ENCODE results near the gene EIF6. TPM values are rescaled to one million over a fixed set of nuclear protein-coding genes. Genes with fewer than 3 reads are reported as not detected.

The EIF6 gene
- total and polyA plus RNA-seq, 3 donors from 2014 or later: 84.3 to 142 (median 90.6) TPM

DNA sequence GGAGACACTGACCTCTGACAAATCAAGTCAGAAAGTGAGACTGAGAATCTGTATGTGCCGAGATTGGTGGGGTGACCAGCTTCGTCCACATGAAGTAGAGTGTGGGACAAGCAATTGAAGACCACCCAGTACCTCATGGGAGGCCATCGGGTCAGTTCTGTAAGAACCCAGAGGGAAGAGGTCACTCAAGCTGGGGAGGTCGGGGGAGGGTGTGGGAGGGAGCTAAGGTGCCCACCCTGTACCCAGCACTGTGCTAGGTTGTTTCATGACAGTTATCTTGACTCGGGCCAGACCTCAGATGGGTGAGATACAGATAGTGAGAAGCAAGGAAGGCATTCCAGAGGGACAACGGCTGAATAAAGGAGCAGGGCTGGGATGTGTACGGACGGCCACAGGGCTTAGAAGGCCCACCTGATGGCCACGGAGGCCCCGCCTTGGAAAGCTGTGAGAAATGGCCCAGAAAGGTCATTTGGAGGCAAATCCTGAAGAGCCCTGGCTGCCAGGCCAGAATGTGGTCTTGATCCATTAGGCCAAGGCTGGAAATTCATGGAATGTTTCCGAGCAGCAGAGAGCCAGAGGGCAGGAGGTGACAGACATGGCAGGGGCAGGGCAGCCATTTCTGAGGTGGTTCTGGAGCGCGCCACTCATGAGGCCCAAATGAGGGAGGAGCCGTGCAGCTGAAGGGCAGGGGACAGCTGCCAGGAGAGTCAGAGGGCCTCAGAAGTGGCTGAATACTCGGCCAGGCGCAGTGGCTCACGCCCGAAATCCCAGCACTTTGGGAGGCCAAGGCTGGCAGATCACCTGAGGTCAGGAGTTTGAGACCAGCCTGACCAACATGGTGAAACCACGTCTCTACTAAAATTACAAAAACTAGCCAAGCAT lies 14.3 kb downstream of the EIF6 start:
- no peaks in the 10 kb centered on the region for H3K36me3 ChIP-seq (ENCODE audit: low read depth, missing control alignments)
- H3K4me1 ChIP-seq: no peaks in the 10 kb centered on the region
- no peaks in the 10 kb centered on the region for H3K27me3 ChIP-seq
- no peak overlapping the region for H3K27ac ChIP-seq
- TF ChIP-seq, protein P1, sequence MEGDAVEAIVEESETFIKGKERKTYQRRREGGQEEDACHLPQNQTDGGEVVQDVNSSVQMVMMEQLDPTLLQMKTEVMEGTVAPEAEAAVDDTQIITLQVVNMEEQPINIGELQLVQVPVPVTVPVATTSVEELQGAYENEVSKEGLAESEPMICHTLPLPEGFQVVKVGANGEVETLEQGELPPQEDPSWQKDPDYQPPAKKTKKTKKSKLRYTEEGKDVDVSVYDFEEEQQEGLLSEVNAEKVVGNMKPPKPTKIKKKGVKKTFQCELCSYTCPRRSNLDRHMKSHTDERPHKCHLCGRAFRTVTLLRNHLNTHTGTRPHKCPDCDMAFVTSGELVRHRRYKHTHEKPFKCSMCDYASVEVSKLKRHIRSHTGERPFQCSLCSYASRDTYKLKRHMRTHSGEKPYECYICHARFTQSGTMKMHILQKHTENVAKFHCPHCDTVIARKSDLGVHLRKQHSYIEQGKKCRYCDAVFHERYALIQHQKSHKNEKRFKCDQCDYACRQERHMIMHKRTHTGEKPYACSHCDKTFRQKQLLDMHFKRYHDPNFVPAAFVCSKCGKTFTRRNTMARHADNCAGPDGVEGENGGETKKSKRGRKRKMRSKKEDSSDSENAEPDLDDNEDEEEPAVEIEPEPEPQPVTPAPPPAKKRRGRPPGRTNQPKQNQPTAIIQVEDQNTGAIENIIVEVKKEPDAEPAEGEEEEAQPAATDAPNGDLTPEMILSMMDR (IDR thresholded peaks at IDR 0.05): no peak
- TF ChIP-seq POLR2A (IDR thresholded peaks at IDR 0.05): no peak
- DNase-seq: no peak
- H3K9me3 ChIP-seq: no peaks in the 10 kb centered on the region
- H3K4me3 ChIP-seq: no peak overlapping the region
- intact Hi-C loops (cut with DNase I; ENCODE audit: low total_unique reads): no loop called here
- 89 to 90% methylated on average over 19 of the region's 19 CpGs for WGBS, 2 donors

- H3K4me3 ChIP-seq: no peak overlapping the region
- intact Hi-C loops (cut with DNase I; ENCODE audit: low total_unique reads): no loop called here
- TF ChIP-seq, protein P1 (IDR thresholded peaks at IDR 0.05): peak; percentile 42 to 66 (median 57)
- TF ChIP-seq POLR2A (IDR thresholded peaks at IDR 0.05): no peak
- H3K27me3 ChIP-seq: no peaks in the 10 kb centered on the region
- 62 to 73% methylated on average over 12 to 14 of the region's 14 CpGs for WGBS, 2 donors
- no peaks in the 10 kb centered on the region for H3K4me1 ChIP-seq
- H3K9me3 ChIP-seq: no peaks in the 10 kb centered on the region
- no peak overlapping the region for H3K27ac ChIP-seq
- H3K36me3 ChIP-seq (ENCODE audit: low read depth, missing control alignments): no peaks in the 10 kb centered on the region
- DNase-seq: peak; percentile 71
Observed at GRCh38 chr20:35269055-35269781, 15.4 kb downstream of the EIF6 start.

DNA sequence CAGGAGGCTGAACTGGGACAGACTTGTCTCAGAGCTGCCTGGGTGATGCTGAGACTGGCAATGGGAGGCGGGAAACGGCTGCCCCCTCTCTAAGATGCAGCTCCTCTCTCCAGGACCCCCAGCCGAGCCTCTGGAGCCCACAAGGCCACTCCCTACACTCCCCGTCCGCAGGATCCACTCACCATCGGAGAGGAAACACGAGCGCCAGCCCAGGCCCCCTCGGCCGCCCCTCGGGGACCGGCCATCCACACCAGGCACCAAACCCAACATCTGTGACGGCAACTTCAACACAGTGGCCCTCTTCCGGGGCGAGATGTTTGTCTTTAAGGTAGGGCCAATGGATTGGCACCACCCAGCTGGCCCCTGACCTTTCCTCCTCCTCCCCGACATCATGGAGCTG lies 17.5 kb downstream of the EIF6 start:
- TF ChIP-seq POLR2A (IDR thresholded peaks at IDR 0.05): no peak
- TF ChIP-seq, protein P1 (IDR thresholded peaks at IDR 0.05): no peak
- H3K27ac ChIP-seq: no peak overlapping the region
- H3K27me3 ChIP-seq: no peaks in the 10 kb centered on the region
- DNase-seq: no peak
- H3K4me3 ChIP-seq: no peak overlapping the region
- H3K9me3 ChIP-seq: no peaks in the 10 kb centered on the region
- intact Hi-C loops (cut with DNase I; ENCODE audit: low total_unique reads): no loop called here
- no peaks in the 10 kb centered on the region for H3K36me3 ChIP-seq (ENCODE audit: low read depth, missing control alignments)
- 73 to 94% methylated on average over 4 to 16 of the region's 16 CpGs for WGBS, 2 donors
- no peaks in the 10 kb centered on the region for H3K4me1 ChIP-seq

- DNase-seq: no peak
- Histone ChIP-seq H3K27me3 (no peaks in the 10 kb centered on the region), H3K9me3 (no peaks in the 10 kb centered on the region), H3K36me3 (ENCODE audit: low read depth, missing control alignments) (no peaks in the 10 kb centered on the region), H3K4me1 (no peaks in the 10 kb centered on the region), H3K27ac (no peak overlapping the region), H3K4me3 (no peak overlapping the region)
- intact Hi-C loops (cut with DNase I; ENCODE audit: low total_unique reads): no loop called here
- 67 to 78% methylated on average over 1 of the region's 1 CpG for WGBS, 2 donors
- TF ChIP-seq POLR2A (IDR thresholded peaks at IDR 0.05): no peak
- TF ChIP-seq, protein P1 (IDR thresholded peaks at IDR 0.05): no peak
Observed at GRCh38 chr20:35264755-35265154, 19.8 kb downstream of the EIF6 start.
